HCT116 (cell line): ENCODE data around the gene RASGRF1. TPM values are rescaled to one million over a fixed set of nuclear protein-coding genes. Genes with fewer than 3 reads are reported as not detected.

Source experiments
- ATAC-seq: fragments of 200-7000 bp; cut with Tn5 transposase; 2 replicates; pipeline ENCODE4 v1.9.1; 2020; ENCODE audit warnings: mild to moderate bottlenecking, moderate library complexity
- BruUV-seq: library from RNA; stranded (reverse); fragments of 400-500 nt; replicated peaks from 2 replicates; lab custom pipeline; 2021; lab: Mats Ljungman, UMichigan
- CTCF ChIA-PET: fragments of 300-600 bp; sonication (Branson Sonifier 250); formaldehyde crosslinking; loops from one replicate; lab custom pipeline; 2021; ENCODE audit warnings: antibody characterized with exemption; lab: Charles Lee
- POLR2A ChIA-PET: fragments of 300-600, 350-600 bp; sonication (Branson Sonifier 250); formaldehyde crosslinking; loops from one replicate; lab custom pipeline; 2021; ENCODE audit warnings: antibody characterized with exemption; lab: Charles Lee
- RAD21 ChIA-PET, 2 experiments: fragments of 300-600 bp; sonication (Branson Sonifier 250); formaldehyde crosslinking; loops; one replicate each; lab custom pipeline; 2023; ENCODE audit warnings: low total read pairs in 2 of 2; ENCODE audit not compliant: uncharacterized antibody in 2 of 2, unreplicated experiment in 2 of 2, low non-redundant PET in 1 of 2; lab: Charles Lee
- DNase-seq: peaks from one replicate; pipeline ENCODE4 v3.0.0-alpha.2; 2010; ENCODE audit warnings: low read depth, low spot score
- H2AFZ ChIP-seq: fragments of 200-600 bp; shearing (Covaris generic), sonication (generic); 2 replicates; pipeline ENCODE4 v1.6.1; 2017; ENCODE audit warnings: low read depth, mixed run types, mixed read lengths, antibody characterized with exemption, low read length; ENCODE audit not compliant: poor library complexity, severe bottlenecking
- H3K27ac ChIP-seq: 2 replicates; pipeline ENCODE4 v1.5.1; 2012; ENCODE audit warnings: low read depth, low read length
- H3K27me3 ChIP-seq: fragments of 200-600 bp; sonication (generic); 2 replicates; pipeline ENCODE4 v1.6.1; 2016; ENCODE audit warnings: mixed run types, low read length, mixed read lengths; ENCODE audit not compliant: insufficient read depth
- H3K36me3 ChIP-seq, 2 experiments: fragments of 200-500 bp in 1 of 2; fragments of 200-600 bp in 1 of 2; sonication (Bioruptor generic) in 1 of 2; sonication (generic) in 1 of 2; 2 replicates each; pipeline versions ENCODE4 v1.5.1 to v1.6.1; 2014 to 2016; ENCODE audit warnings: low read length in 2 of 2, inconsistent platforms in 1 of 2, mixed read lengths in 1 of 2, mixed run types in 1 of 2; ENCODE audit not compliant: insufficient read depth in 2 of 2, control insufficient read depth in 1 of 2
- H3K4me1 ChIP-seq, 2 experiments: fragments of 200-600 bp in 1 of 2; sonication (generic) in 1 of 2; 2 replicates each; pipeline versions ENCODE4 v1.5.1 to v1.6.1; 2012 to 2017; ENCODE audit warnings: low read length in 2 of 2, inconsistent platforms in 1 of 2, mild to moderate bottlenecking in 1 of 2, mixed read lengths in 1 of 2, mixed run types in 1 of 2, moderate library complexity in 1 of 2; ENCODE audit not compliant: insufficient read depth in 2 of 2, control insufficient read depth in 1 of 2
- H3K4me2 ChIP-seq: fragments of 200-600 bp; sonication (generic); 2 replicates; pipeline ENCODE4 v1.6.1; 2017; ENCODE audit warnings: mixed run types, low read length, mixed read lengths
- H3K4me3 ChIP-seq, 2 experiments: fragments of 200-600 bp in 1 of 2; sonication (generic) in 1 of 2; replicated peaks in 1 of 2; 2 replicates each; pipeline ENCODE4 v1.5.1; 2011 to 2016; ENCODE audit warnings: low read length in 2 of 2, control low read depth in 1 of 2, low read depth in 1 of 2, mild to moderate bottlenecking in 1 of 2, mixed read lengths in 1 of 2, mixed run types in 1 of 2
- H3K79me2 ChIP-seq: fragments of 200-600 bp; sonication (generic); 2 replicates; pipeline ENCODE4 v1.6.1; 2017; ENCODE audit warnings: mild to moderate bottlenecking, mixed run types, low read length, moderate library complexity, mixed read lengths; ENCODE audit not compliant: insufficient read depth
- H3K9ac ChIP-seq: fragments of 200-600 bp; sonication (generic); 2 replicates; pipeline ENCODE4 v1.6.1; 2016; ENCODE audit warnings: low read length, mixed read lengths
- H3K9me2 ChIP-seq: fragments of 200-600 bp; sonication (generic), shearing (Covaris generic); 2 replicates; pipeline ENCODE4 v1.6.1; 2017; ENCODE audit warnings: mixed run types, mild to moderate bottlenecking, moderate library complexity; ENCODE audit not compliant: insufficient read depth
- H3K9me3 ChIP-seq, 2 experiments: fragments of 200-500 bp in 1 of 2; fragments of 200-600 bp in 1 of 2; sonication (Bioruptor generic) in 1 of 2; sonication (generic) in 1 of 2; 2 replicates each; pipeline ENCODE4 v1.6.1; 2014 to 2017; ENCODE audit warnings: low read length in 2 of 2, mixed read lengths in 2 of 2, inconsistent platforms in 1 of 2, low read depth in 1 of 2, mild to moderate bottlenecking in 1 of 2, mixed run types in 1 of 2, moderate library complexity in 1 of 2; ENCODE audit not compliant: control insufficient read depth in 1 of 2, insufficient read depth in 1 of 2
- H4K20me1 ChIP-seq: fragments of 200-600 bp; sonication (generic), shearing (Covaris generic); 2 replicates; pipeline ENCODE4 v1.6.1; 2017; ENCODE audit warnings: mixed run types, mild to moderate bottlenecking, moderate library complexity; ENCODE audit not compliant: insufficient read depth
- ATF3 ChIP-seq: IDR thresholded peaks from 2 replicates; pipeline ENCODE4 v1.6.1; 2012
- EGR1 ChIP-seq: IDR thresholded peaks from 2 replicates; pipeline ENCODE4 v1.6.1; 2012; ENCODE audit warnings: low read depth
- POLR2AphosphoS5 ChIP-seq: IDR thresholded peaks from 2 replicates; pipeline ENCODE4 v1.6.1; 2011; ENCODE audit warnings: mild to moderate bottlenecking, low read depth, low read length, moderate library complexity
- RAD21 ChIP-seq: IDR thresholded peaks from 2 replicates; pipeline ENCODE4 v1.6.1; 2012; ENCODE audit warnings: low read depth, mild to moderate bottlenecking
- REST ChIP-seq: IDR thresholded peaks from 2 replicates; pipeline ENCODE4 v1.6.1; 2012; ENCODE audit warnings: low read depth
- SP1 ChIP-seq: IDR thresholded peaks from 2 replicates; pipeline ENCODE4 v1.6.1; 2012; ENCODE audit warnings: low read depth
- TCF7L2 ChIP-seq: IDR thresholded peaks from 2 replicates; pipeline ENCODE4 v1.7.0; 2011; ENCODE audit warnings: borderline replicate concordance, inconsistent platforms; ENCODE audit not compliant: insufficient read depth, insufficient read length; ENCODE audit errors: extremely low read depth
- YY1 ChIP-seq: IDR thresholded peaks from 2 replicates; pipeline ENCODE4 v1.6.1; 2011; ENCODE audit warnings: low read length, low read depth, moderate library complexity, mild to moderate bottlenecking; ENCODE audit not compliant: insufficient replicate concordance; ENCODE audit errors: extremely low read depth
- ZNF274 ChIP-seq: fragments of 200-500 bp; sonication (Bioruptor generic); IDR thresholded peaks from 2 replicates; pipeline ENCODE4 v1.6.1; 2014; ENCODE audit warnings: mild to moderate bottlenecking, low read depth, low read length, inconsistent platforms
- intact Hi-C: fragments of 100-400 bp; cut with micrococcal nuclease; formaldehyde crosslinking; loops from 2 replicates; pipeline ENCODE4 v1.10.0; 2022
- total RNA-seq: library from RNA; stranded (reverse); gene quantifications from one replicate; pipeline ENCODE4 v1.2.1, GENCODE V29; 2021; ENCODE audit not compliant: unreplicated experiment
- TF ChIP-seq, protein P1 (sequence below), 3 experiments: fragments of 200-600 bp in 1 of 3; sonication (generic) in 1 of 3; IDR thresholded peaks in 2 of 3; conservative IDR thresholded peaks in 1 of 3; 2 replicates each; pipeline ENCODE4 v1.5.1; 2012 to 2017; ENCODE audit warnings: low read depth in 2 of 3, low read length in 2 of 3, antibody characterized with exemption in 1 of 3, borderline replicate concordance in 1 of 3, control low read depth in 1 of 3, mild to moderate bottlenecking in 1 of 3, mixed read lengths in 1 of 3, mixed run types in 1 of 3, moderate library complexity in 1 of 3; ENCODE audit not compliant: insufficient read depth in 1 of 3

Gene RASGRF1
- total RNA-seq, 1 experiment from 2014 or later, result 2.4 TPM

GRCh38 chr15:78929536-78930264, 160.9 kb downstream of the RASGRF1 start:
- TF ChIP-seq YY1, result no peak
- TF ChIP-seq SP1, result no peak
- TF ChIP-seq ATF3, result no peak
- no peak for TF ChIP-seq EGR1
- intact Hi-C loops, result no loop called here
- Histone ChIP-seq H3K4me3 (no peak overlapping the region), H3K36me3 (no peaks in the 10 kb centered on the region; a peak in 1 of 4 replicates), H4K20me1 (no peaks in the 10 kb centered on the region), H3K9me3 (no peaks in the 10 kb centered on the region), H3K79me2 (no peaks in the 10 kb centered on the region), H3K27me3 (no peaks in the 10 kb centered on the region), H2AFZ (no peak overlapping the region), H3K9me2 (no peaks in the 10 kb centered on the region), H3K4me2 (no peak overlapping the region), H3K4me1 (peaks cover 10 to 26% of the 10 kb centered on the region in 2 experiments), H3K9ac (no peak overlapping the region), H3K27ac (no peak overlapping the region)
- RAD21 ChIA-PET, result no interaction called here
- no TSS peak for BruUV-seq
- CTCF ChIA-PET, result no interaction called here
- ATAC-seq, result no peak
- no peak for DNase-seq
- POLR2A ChIA-PET, result no interaction called here

- TF ChIP-seq SP1 (no peak), RAD21 (no peak), POLR2AphosphoS5 (no peak), REST (no peak), TCF7L2 (no peak), ZNF274 (no peak), YY1 (no peak)
- TF ChIP-seq, protein P1, sequence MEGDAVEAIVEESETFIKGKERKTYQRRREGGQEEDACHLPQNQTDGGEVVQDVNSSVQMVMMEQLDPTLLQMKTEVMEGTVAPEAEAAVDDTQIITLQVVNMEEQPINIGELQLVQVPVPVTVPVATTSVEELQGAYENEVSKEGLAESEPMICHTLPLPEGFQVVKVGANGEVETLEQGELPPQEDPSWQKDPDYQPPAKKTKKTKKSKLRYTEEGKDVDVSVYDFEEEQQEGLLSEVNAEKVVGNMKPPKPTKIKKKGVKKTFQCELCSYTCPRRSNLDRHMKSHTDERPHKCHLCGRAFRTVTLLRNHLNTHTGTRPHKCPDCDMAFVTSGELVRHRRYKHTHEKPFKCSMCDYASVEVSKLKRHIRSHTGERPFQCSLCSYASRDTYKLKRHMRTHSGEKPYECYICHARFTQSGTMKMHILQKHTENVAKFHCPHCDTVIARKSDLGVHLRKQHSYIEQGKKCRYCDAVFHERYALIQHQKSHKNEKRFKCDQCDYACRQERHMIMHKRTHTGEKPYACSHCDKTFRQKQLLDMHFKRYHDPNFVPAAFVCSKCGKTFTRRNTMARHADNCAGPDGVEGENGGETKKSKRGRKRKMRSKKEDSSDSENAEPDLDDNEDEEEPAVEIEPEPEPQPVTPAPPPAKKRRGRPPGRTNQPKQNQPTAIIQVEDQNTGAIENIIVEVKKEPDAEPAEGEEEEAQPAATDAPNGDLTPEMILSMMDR (IDR thresholded peaks at IDR 0.05 in 2 of 3, conservative IDR thresholded peaks at IDR 0.05 in 1 of 3; ENCODE audit: borderline replicate concordance in 1 of 3, insufficient read depth in 1 of 3, low read depth in 2 of 3, low read length in 2 of 3), result no peak
- H3K79me2 ChIP-seq, result no peaks in the 10 kb centered on the region
- no peak overlapping the region for H2AFZ ChIP-seq
- H3K9ac ChIP-seq, result no peak overlapping the region
- ChIA-PET CTCF (interaction anchor here (1.0 kb wide), 1 partner anchor 51 kb away, joined by 3 read pairs; no protein-coding TSS in a partner anchor), RAD21 (no interaction called here), POLR2A (no interaction called here)
- H3K27me3 ChIP-seq, result no peaks in the 10 kb centered on the region
- H3K36me3 ChIP-seq, result no peaks in the 10 kb centered on the region; a peak in 1 of 4 replicates
- no peak overlapping the region for H3K4me3 ChIP-seq
- peaks cover 10 to 26% of the 10 kb centered on the region in 2 experiments for H3K4me1 ChIP-seq
- no peaks in the 10 kb centered on the region for H3K9me3 ChIP-seq
- intact Hi-C loops, result no loop called here
- no peak for ATAC-seq
- BruUV-seq, result no TSS peak
- H3K9me2 ChIP-seq, result no peaks in the 10 kb centered on the region
- H3K27ac ChIP-seq, result no peak overlapping the region
- no peaks in the 10 kb centered on the region for H4K20me1 ChIP-seq
- no peak overlapping the region for H3K4me2 ChIP-seq
- DNase-seq, result no peak
Measured at GRCh38 chr15:78928616-78929093, 161.9 kb downstream of the RASGRF1 start.
